Measurements from ENCODE around the gene PARK7.
"Not testable (repeated sequence)": the region's sequence is repeated elsewhere in the genome, so short reads cannot be mapped to it uniquely, and the experiment has no call there.

Gene PARK7

DNA sequence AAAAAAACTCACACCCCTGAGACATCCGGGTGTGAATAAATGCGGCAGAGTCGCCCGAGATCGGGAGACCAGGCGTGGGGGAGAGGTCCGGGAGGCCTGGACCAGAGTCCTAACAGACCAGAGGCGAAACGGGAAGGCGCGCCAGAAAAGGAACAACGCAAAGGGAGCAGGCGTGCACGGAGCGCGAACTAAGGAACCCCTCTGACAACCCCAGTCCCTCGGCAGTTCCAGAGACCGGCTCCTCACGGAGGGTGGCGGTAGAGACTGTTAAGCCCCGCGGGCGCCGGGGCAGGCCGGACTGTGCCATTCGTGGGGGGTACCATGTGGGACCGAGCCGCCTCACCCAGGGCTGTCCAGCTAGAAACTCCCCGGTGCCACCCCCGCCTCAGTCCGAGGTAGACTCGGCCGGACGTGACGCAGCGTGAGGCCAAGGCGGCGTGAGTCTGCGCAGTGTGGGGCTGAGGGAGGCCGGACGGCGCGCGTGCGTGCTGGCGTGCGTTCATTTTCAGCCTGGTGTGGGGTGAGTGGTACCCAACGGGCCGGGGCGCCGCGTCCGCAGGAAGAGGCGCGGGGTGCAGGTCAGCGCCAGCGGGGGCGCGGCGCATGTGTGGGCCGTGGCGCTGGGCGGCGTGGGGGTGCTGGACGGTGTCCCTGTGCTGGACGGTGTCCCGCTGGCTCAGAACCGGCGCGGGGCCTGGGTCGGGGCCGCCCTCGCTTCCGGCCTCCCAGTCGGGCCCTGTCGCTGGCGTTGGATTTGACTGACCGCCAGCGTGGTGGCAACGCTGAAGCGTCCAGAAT is at the start of gene PARK7:
Gene PARK7 (plus strand): TSS at position 496 of the 798 bp plus-strand sequence. CDS start 1,075 bp downstream, outside the sequence.
- ATAC-seq: peak; percentile 99
- H3K4me1 Mint-ChIP-seq: peaks cover 32% of the 10 kb centered on the region
- H3K36me3 Mint-ChIP-seq: peaks cover 22% of the 10 kb centered on the region
- no peaks in the 10 kb centered on the region for H3K9me3 Mint-ChIP-seq
- peak within 1 kb of the TSS; percentile 96 for H3K4me3 Mint-ChIP-seq
- peak within 1 kb of the TSS; percentile 97 for H3K27ac Mint-ChIP-seq
- no peaks in the 10 kb centered on the region for H3K27me3 Mint-ChIP-seq

DNA sequence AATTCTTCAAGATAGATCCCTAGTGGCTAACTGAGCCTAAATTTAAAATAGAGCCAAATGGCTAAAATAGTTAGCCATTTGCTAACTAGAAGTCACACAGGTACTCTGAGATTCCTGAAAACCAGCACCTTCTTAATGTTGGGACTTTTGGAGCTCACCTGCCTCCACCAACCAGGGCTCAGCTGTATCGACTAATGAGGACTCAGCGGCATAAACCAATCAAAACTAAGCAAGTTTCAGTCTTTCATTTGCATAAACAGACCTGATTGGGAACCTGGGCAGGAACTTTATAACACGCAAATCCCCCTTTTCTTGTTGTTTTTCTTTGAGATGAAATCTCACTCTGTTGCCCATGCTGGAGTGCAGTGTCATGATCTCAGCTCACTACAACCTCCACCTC is 49.4 kb upstream of the PARK7 start:
- Mint-ChIP-seq H3K27me3 (peaks cover 8% of the 10 kb centered on the region), H3K9me3 (no peaks in the 10 kb centered on the region), H3K4me3 (no peak overlapping the region), H3K36me3 (no peaks in the 10 kb centered on the region), H3K4me1 (peaks cover 15% of the 10 kb centered on the region), H3K27ac (no peak overlapping the region)
- no peak for ATAC-seq

DNA sequence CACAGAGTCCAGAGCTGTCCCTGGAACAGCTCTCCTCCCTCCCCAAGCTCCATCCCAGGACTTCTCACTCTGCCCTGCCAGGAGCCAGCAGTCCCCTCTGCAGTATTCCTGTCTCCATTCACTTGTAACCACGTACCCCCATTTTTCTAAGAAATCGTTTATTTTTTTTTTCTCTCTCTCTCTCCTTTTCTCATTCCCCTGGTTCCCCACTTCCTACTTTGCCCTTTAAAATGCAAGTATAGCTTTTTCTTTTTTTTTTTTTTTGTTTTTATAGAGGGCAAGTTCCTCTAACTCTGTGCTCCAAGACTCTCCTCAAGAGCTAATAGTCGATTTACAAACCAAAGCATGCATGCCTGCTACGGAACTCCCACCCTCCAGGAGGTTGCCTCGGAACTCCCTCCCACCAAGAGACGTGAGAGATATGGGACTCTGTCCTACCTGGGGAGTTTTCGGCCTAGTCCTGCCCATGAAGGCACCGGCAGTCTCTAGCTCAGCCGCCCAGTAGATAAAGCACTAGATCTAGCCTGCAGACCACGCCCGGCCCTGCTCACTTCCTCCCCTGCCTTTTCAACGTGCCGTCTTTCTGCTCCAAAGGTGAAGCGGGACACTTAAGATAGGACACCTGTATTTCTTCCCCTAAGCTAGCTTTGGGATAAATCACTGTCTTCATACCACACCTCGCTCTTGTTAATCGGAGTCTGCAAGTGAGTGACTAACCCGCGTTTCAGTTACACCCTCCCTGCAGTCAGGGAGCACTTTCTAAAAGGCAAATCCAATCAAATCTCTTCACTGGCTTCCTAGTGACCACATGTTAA is 48.6 kb upstream of the PARK7 start:
- Mint-ChIP-seq H3K4me1 (peaks cover 15% of the 10 kb centered on the region), H3K27me3 (peaks cover 13% of the 10 kb centered on the region), H3K9me3 (no peaks in the 10 kb centered on the region), H3K27ac (no peak overlapping the region), H3K36me3 (no peaks in the 10 kb centered on the region), H3K4me3 (no peak overlapping the region)
- no peak for ATAC-seq

DNA sequence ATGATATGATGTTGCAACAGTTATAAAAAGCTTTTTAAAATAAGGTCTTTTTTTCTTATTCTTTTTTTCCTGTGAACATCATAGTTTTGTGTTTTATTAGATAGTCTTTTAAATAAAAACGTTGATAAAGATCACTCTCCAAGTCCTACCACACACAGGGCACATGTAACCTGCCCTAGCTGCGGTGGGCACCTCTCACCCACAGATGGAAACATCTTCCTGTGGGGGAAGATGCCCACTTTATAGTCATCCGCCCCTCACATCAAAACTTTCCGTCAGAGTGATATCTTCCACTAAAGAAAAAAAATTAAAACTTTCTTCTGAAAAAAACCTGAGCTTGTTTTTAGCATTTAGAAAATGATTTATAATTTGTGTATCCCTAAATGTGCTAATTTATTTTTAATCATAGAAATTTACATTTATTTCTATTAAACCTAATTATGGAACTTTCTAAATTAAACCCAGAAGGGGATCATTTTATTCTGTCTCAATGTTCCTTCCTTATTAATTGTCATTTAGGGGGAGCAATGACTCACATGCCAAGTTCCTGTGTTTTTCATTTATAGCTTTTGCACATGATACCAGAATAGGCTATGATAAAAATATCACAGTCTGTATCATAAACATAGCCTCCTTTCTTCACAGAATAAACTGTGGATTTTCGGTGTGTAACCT is 45.5 kb upstream of the PARK7 start:
- peaks cover 9% of the 10 kb centered on the region for H3K36me3 Mint-ChIP-seq
- H3K4me1 Mint-ChIP-seq: peaks cover 24% of the 10 kb centered on the region
- ATAC-seq: no peak
- H3K27me3 Mint-ChIP-seq: peaks cover 13% of the 10 kb centered on the region
- H3K4me3 Mint-ChIP-seq: no peak overlapping the region
- no peak overlapping the region for H3K27ac Mint-ChIP-seq
- no peaks in the 10 kb centered on the region for H3K9me3 Mint-ChIP-seq

DNA sequence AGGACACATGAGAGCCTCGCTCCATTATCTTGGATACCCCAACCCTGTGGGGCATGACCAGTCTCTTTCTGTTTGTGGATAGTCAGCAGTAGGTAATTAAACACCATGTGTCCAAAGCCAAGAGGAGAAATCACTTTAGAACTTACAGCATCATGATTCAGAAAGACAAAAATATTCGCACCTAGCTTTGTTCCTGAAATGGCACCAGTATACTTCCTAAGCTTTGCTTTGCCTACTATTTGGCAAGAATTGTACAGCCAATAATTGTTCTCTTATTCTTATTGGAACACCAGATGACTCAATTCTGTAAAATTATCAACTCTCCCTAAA is 45.0 kb upstream of the PARK7 start:
- Mint-ChIP-seq H3K27me3 (peaks cover 13% of the 10 kb centered on the region), H3K4me1 (peaks cover 25% of the 10 kb centered on the region), H3K27ac (no peak overlapping the region), H3K9me3 (no peaks in the 10 kb centered on the region), H3K36me3 (peaks cover 10% of the 10 kb centered on the region), H3K4me3 (no peak overlapping the region)
- no peak for ATAC-seq

DNA sequence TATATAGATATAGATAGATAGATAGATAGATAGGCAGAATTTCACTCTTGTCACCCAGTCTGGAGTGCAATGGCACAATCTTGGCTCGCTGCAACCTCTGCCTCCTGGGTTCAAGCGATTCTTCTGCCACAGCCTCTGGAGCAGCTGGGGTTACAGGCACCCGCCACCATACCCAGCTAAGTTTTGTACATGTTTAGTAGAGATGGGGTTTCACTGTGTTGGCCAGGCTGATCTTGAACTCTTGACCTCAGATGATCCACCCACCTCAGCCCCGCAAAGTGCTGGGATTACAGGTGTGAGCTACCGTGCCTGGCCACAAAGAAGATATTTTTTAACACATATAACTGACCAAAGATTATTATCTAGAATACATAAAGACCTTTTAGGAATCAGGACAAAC is 43.5 kb upstream of the PARK7 start:
- ATAC-seq, H3K27ac Mint-ChIP-seq, H3K4me3 Mint-ChIP-seq, H3K9me3 Mint-ChIP-seq: not testable (repeated sequence)
- peaks cover 18% of the 10 kb centered on the region for H3K4me1 Mint-ChIP-seq
- H3K27me3 Mint-ChIP-seq: peaks cover 13% of the 10 kb centered on the region
- H3K36me3 Mint-ChIP-seq: peaks cover 17% of the 10 kb centered on the region

DNA sequence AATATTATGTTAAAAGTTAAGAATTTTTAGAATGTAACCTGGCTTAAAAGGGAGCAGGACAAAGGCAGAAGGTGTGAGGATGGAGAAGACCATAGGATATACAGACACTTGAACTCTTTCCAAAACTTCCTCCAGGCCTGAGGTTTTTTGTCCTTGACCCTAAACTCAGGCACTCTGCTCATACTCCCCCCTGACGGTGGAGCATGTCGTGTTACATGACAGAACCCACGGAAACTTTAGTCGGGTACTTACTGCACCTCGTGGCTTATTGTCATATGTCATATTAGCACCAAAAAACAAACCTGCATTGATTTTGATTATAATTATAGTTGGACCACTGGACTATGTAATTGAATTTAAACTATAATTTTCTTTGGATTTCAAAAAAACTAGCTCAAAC is 41.6 kb upstream of the PARK7 start:
- ATAC-seq: no peak
- Mint-ChIP-seq H3K4me3 (no peak overlapping the region), H3K36me3 (peaks cover 17% of the 10 kb centered on the region), H3K27ac (peak overlapping the region; percentile 74), H3K27me3 (peaks cover 13% of the 10 kb centered on the region), H3K9me3 (no peaks in the 10 kb centered on the region), H3K4me1 (peaks cover 10% of the 10 kb centered on the region)

DNA sequence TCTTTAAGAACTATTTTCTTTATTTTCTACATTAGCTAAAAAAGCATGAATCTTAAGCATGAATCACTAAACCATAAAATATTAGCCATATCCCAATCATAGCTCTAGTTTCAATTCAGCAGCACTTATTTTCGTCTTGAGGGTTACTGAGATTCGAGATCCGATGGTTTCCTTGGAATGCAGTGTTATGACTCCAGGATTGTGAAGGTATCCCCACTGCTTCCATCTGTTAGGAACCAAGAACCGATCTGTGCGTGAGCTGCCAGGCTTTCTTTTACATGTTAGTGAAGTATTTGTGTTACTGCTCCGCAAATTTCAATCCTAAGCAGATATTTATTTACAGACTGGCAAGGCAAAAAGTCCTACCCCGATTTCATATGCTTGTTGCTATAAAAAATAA is 39.7 kb upstream of the PARK7 start:
- Mint-ChIP-seq H3K9me3 (no peaks in the 10 kb centered on the region), H3K4me1 (peaks cover 10% of the 10 kb centered on the region), H3K27me3 (peaks cover 21% of the 10 kb centered on the region), H3K27ac (no peak overlapping the region), H3K4me3 (no peak overlapping the region), H3K36me3 (peaks cover 17% of the 10 kb centered on the region)
- no peak for ATAC-seq

DNA sequence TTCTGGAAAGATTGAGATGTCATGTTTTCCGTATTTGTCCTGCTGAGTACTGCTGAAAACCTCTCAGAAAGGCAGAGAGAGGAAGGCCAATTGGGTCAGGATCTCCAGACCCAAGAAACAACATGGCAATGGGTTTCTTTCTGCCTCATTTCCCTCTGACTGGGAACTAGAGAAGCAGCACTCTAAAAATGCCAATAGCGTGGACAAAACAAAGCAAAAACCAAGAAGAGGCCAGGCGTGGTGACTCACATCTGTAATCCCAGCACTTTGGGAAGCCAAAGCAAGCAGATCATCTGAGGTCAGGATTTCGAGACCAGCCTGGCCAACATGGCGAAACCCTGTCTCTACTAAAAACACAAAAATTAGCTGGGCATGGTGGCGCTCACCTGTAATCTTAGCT is 39.2 kb upstream of the PARK7 start:
- no peak for ATAC-seq
- H3K36me3 Mint-ChIP-seq: peaks cover 17% of the 10 kb centered on the region
- H3K4me1 Mint-ChIP-seq: peaks cover 10% of the 10 kb centered on the region
- H3K27me3 Mint-ChIP-seq: peaks cover 16% of the 10 kb centered on the region
- no peak overlapping the region for H3K27ac Mint-ChIP-seq
- H3K4me3 Mint-ChIP-seq: no peak overlapping the region
- no peaks in the 10 kb centered on the region for H3K9me3 Mint-ChIP-seq

DNA sequence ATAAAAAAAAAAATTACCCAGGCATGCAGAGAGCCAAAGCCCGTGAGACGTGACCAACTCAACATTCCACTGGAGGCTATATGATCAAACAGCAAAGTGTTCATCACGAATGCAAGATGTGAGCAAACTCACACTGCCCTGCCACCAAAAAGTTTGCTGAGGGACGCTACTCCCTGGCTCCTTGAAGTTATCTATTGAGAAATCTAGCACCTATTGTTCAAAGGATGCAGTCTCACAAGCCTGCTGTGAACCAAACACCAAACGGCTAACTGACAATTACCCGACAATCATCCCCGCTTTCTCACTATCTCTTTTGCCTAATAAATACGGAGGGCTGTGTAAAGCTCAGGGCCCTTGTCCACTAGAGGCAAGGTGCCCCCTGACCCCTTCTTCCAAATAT is 34.5 kb upstream of the PARK7 start:
- Mint-ChIP-seq H3K36me3 (peaks cover 11% of the 10 kb centered on the region), H3K4me1 (peaks cover 12% of the 10 kb centered on the region), H3K27me3 (peaks cover 12% of the 10 kb centered on the region)
- not testable (repeated sequence) for ATAC-seq, H3K4me3 Mint-ChIP-seq, H3K27ac Mint-ChIP-seq, H3K9me3 Mint-ChIP-seq

DNA sequence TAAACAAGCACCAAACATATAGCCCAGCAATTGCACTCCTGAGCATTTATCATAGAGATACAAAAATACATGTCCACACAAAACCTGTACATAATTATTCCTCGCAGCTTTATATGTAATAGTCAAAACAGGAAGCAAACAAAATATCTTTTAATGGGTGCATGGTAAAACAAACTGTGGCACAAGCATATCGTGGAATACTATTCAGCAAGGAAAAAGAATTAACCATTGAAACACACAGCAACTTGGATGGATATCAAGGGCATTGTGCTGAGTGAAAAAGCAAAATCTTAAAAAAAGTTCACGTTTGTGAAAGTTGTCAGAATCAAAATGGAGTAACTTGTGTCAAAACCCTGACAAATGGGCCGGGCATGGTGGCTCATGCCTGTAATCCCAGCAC is 33.3 kb upstream of the PARK7 start:
- peaks cover 12% of the 10 kb centered on the region for H3K4me1 Mint-ChIP-seq
- no peak overlapping the region for H3K4me3 Mint-ChIP-seq
- H3K9me3 Mint-ChIP-seq: no peaks in the 10 kb centered on the region
- H3K27me3 Mint-ChIP-seq: peaks cover 19% of the 10 kb centered on the region
- no peak overlapping the region for H3K27ac Mint-ChIP-seq
- ATAC-seq: no peak
- H3K36me3 Mint-ChIP-seq: peaks cover 18% of the 10 kb centered on the region

DNA sequence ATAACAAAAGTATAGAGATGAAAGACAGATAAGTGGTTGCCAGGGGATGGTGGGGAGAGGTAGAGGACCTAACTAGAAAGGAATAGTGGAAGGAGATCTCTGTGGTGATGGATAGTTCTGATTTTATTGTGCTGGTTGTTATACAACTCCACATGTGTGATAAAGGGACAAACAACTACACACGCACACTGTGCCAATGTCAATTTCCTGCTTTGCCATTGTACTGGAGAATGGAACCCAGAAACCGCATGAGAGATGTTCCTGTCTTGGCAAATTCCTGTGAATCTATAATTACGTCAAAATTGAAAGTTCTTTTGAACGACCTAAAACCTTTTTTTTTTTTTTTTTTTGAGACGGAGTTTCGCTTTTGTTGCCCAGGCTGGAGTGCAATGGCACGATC is 31.9 kb upstream of the PARK7 start:
- Mint-ChIP-seq H3K27me3 (peaks cover 33% of the 10 kb centered on the region), H3K9me3 (no peaks in the 10 kb centered on the region), H3K4me1 (peaks cover 12% of the 10 kb centered on the region), H3K27ac (no peak overlapping the region), H3K4me3 (no peak overlapping the region), H3K36me3 (peaks cover 29% of the 10 kb centered on the region)
- no peak for ATAC-seq

DNA sequence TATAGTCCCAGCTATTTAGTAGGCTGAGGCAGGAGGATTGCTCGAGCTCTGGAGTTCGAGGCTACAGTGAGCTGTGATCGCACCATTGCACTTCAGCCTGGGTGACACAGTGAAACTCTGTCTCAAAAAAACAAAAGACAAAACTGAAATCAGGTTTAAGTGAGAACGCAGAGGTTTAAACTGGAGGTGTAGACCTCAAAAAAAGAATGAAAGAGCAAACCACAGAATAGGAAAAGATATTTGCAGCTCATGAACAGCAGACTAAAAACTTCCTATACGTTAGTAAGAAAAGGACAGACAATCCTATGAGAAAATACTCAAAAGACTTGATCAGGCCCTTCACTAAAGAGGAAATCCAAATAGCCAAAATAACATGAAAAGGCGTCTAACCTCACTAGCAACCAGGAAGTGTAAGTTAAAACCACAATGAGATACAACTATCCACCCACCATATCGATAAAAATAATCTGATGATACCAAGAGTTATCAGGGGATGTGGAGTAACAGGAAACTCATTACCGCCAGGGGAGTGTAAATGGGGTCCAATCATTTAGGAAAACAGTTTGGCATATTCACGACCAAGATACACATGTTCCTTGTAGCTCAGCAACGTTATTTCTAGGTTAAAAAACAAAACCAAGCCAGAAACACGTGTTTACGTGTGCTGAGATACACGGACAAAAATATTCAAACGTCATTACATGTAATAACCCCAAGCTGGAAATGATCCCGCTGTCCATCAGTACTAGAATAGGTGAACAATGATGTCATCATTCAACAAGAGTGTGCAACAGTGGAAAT is 30.7 kb upstream of the PARK7 start:
- no peak for ATAC-seq
- Mint-ChIP-seq H3K9me3 (no peaks in the 10 kb centered on the region), H3K36me3 (peaks cover 29% of the 10 kb centered on the region), H3K4me1 (peaks cover 12% of the 10 kb centered on the region), H3K27me3 (peaks cover 42% of the 10 kb centered on the region), H3K27ac (peak overlapping the region; percentile 44), H3K4me3 (no peak overlapping the region)

DNA sequence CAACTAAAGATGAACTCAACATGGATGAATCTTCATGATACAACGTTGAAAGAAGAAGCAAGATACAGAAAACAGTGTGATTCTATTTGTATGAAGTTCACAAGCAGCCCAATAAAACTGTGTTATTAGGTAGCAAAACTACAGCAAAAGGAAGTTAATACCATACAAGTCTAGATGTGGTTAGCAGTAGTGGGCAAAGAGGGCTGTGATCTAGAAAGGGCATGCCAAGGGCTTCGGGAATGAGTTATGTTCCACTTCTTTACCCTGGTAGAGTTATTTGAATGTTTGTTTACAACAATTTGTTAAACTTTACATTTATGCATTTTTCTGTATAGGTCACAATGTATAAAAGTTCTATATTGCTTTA is 30.1 kb upstream of the PARK7 start:
- H3K27ac Mint-ChIP-seq: no peak overlapping the region
- H3K4me3 Mint-ChIP-seq: no peak overlapping the region
- H3K9me3 Mint-ChIP-seq: no peaks in the 10 kb centered on the region
- ATAC-seq: no peak
- peaks cover 42% of the 10 kb centered on the region for H3K27me3 Mint-ChIP-seq
- H3K4me1 Mint-ChIP-seq: peaks cover 12% of the 10 kb centered on the region
- peaks cover 29% of the 10 kb centered on the region for H3K36me3 Mint-ChIP-seq
